Thoracic aorta (tissue), 2 donors: Measurements from ENCODE around the gene PADI6. TPM values are rescaled to one million over a fixed set of nuclear protein-coding genes. Genes with fewer than 3 reads are reported as not detected.

Experiments used
- ATAC-seq: fragments of 150-250 bp; one replicate; pipeline ENCODE4 v1.8.0; 2017; ENCODE audit warnings: low read depth; ENCODE audit not compliant: insufficient number of reproducible peaks, low FRiP score
- DNase-seq: peaks from one replicate; pipeline ENCODE4 v3.0.0-alpha.2; 2020; ENCODE audit warnings: low spot score
- H3K27ac ChIP-seq, 2 donors: fragments of 200-600 bp; sonication (generic); 1 replicate in 1 of 2; 2 replicates in 1 of 2; pipeline ENCODE4 v1.5.1; 2016; ENCODE audit warnings: mild to moderate bottlenecking in 2 of 2, moderate library complexity in 2 of 2
- H3K27me3 ChIP-seq: fragments of 200-600 bp; sonication (generic); replicated peaks from 2 replicates; pipeline ENCODE4 v1.6.0; 2016; ENCODE audit warnings: mild to moderate bottlenecking; ENCODE audit not compliant: insufficient read depth
- H3K36me3 ChIP-seq: fragments of 200-600 bp; sonication (generic); one replicate; pipeline ENCODE4 v1.5.1; 2016
- H3K4me1 ChIP-seq, 2 donors: fragments of 200-600 bp; sonication (generic); 1 replicate in 1 of 2; 2 replicates in 1 of 2; pipeline versions ENCODE4 v1.5.1 to v1.6.0; 2016; ENCODE audit warnings: low read depth in 2 of 2, mild to moderate bottlenecking in 1 of 2; ENCODE audit not compliant: control insufficient read depth in 1 of 2
- H3K4me3 ChIP-seq: fragments of 200-600 bp; sonication (generic); 2 replicates; pipeline ENCODE4 v1.5.1; 2016; ENCODE audit warnings: mild to moderate bottlenecking
- H3K9me3 ChIP-seq: fragments of 200-600 bp; sonication (generic); 2 replicates; pipeline ENCODE4 v1.5.1; 2016
- total RNA-seq, 2 donors: library from RNA; depleted of rRNA; stranded (reverse); fragments of >200 nt; gene quantifications; one replicate each; pipeline versions ENCODE4 v1.1.0 to v1.2.3, GENCODE V29; 2016
- TF ChIP-seq, protein P1 (sequence below): fragments of 200-600 bp; sonication (generic); IDR thresholded peaks from one replicate; pipeline ENCODE4 v1.5.1; 2019; ENCODE audit warnings: antibody characterized with exemption

PADI6 gene
- total RNA-seq, 2 donors from 2014 or later = not detected

DNA sequence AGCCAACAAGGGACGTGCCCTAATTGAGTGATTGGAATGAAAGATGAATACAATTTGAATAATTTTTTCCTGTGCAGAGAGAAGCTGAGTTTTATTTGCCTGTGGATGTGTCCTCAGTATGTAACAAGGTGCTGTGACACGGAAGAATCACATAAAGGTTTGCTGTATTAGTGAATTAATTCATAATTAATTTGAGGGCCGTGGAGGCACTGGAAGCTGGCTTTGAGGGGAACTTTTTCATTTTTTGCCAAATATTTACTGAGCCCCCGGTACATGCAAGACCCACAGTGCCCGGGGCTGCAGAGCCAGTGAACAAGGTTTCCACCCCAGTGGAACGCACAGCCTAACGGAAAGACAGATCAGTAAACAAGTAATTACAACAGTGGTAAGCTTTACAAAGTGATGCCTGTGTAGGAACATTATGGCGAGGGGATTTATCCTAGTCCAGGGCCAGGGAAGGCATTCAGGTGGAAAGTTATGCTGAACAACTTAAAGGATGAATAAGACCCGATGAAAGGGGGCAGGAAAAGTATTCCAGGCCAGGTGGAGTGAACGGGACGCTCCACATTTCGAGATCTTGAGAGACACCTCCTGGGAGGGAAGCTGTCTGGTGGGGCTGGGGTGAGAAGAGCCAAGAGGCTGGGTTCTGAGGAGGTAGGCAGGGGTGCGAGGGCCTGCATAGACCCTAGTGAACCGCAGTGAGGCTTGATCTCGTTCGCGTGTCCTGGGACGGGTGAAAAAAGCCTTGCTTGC, 68.3 kb downstream of the PADI6 start:
- TF ChIP-seq, protein P1, sequence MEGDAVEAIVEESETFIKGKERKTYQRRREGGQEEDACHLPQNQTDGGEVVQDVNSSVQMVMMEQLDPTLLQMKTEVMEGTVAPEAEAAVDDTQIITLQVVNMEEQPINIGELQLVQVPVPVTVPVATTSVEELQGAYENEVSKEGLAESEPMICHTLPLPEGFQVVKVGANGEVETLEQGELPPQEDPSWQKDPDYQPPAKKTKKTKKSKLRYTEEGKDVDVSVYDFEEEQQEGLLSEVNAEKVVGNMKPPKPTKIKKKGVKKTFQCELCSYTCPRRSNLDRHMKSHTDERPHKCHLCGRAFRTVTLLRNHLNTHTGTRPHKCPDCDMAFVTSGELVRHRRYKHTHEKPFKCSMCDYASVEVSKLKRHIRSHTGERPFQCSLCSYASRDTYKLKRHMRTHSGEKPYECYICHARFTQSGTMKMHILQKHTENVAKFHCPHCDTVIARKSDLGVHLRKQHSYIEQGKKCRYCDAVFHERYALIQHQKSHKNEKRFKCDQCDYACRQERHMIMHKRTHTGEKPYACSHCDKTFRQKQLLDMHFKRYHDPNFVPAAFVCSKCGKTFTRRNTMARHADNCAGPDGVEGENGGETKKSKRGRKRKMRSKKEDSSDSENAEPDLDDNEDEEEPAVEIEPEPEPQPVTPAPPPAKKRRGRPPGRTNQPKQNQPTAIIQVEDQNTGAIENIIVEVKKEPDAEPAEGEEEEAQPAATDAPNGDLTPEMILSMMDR = no peak
- Histone ChIP-seq H3K27ac (peak overlapping the region; percentile 51 to 70), H3K9me3 (no peaks in the 10 kb centered on the region), H3K27me3 (no peaks in the 10 kb centered on the region), H3K36me3 (no peaks in the 10 kb centered on the region), H3K4me3 (peak overlapping the region; percentile 90), H3K4me1 (peaks cover 7 to 23% of the 10 kb centered on the region in 2 donors)
- ATAC-seq = no peak
- DNase-seq = no peak

DNA sequence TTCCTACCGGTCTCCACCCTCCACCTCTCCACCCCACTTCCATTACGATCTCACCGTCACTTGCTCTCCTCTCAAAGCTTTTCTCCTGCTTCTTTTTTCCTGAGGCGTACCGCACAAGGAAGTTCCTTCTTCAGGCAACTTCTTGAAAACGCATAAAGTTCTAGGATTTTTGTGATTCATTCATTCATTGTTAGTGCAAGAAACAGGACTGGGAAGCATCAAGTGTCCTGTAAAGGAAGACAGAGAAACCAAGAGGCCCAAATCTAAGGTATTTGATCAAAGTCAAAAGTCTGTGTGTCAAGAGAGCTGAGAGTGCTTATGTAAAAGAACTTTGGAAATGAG, 68.8 kb downstream of the PADI6 start:
- no peak overlapping the region for H3K27ac ChIP-seq
- ATAC-seq = no peak
- TF ChIP-seq, protein P1 = no peak

DNA sequence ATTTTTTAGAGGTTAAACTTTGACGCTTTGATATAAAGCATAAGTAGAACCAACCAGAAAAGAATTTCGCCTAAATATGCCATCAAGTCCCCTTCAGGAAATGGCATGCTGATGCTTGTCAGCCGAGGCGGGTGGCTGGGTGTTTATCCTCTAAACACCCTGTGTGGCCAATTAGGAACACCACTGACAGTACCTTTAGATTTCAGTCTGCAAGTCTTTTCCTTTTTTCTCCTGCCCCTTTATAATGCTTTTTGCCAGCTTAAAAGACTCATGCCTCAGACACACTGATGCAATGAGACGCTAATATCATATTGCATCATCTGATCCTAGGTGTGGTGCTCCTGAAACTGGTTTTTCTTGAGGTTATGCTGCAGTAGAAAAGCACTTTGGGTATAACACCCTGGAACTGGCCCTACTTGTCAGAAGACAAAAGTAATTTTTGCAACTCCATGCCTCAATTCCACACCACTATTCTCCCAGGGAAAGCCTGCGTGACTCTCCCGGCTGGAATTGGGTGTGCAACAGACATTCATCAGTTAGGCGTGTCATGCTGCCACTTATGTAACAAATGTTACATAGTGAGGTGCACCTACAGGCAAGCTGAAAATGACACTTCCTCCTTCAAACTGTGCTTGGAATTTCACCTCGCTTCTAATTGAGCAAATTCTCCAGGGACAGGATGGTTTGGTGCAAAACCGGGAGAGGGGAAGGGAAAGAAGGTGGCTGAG, 69.4 kb downstream of the PADI6 start:
- no peaks in the 10 kb centered on the region for H3K36me3 ChIP-seq
- H3K4me1 ChIP-seq = peaks cover 7 to 18% of the 10 kb centered on the region in 2 donors
- TF ChIP-seq, protein P1 = no peak
- no peak overlapping the region for H3K27ac ChIP-seq
- H3K9me3 ChIP-seq = no peaks in the 10 kb centered on the region
- no peaks in the 10 kb centered on the region for H3K27me3 ChIP-seq
- H3K4me3 ChIP-seq = no peak overlapping the region
- no peak for DNase-seq
- no peak for ATAC-seq

More for the DNA sequence above, 68.8 kb downstream of the PADI6 start:
- no peaks in the 10 kb centered on the region for H3K36me3 ChIP-seq
- no peak for DNase-seq
- no peaks in the 10 kb centered on the region for H3K9me3 ChIP-seq
- H3K4me3 ChIP-seq = no peak overlapping the region
- no peaks in the 10 kb centered on the region for H3K27me3 ChIP-seq
- peaks cover 7 to 23% of the 10 kb centered on the region in 2 donors for H3K4me1 ChIP-seq

DNA sequence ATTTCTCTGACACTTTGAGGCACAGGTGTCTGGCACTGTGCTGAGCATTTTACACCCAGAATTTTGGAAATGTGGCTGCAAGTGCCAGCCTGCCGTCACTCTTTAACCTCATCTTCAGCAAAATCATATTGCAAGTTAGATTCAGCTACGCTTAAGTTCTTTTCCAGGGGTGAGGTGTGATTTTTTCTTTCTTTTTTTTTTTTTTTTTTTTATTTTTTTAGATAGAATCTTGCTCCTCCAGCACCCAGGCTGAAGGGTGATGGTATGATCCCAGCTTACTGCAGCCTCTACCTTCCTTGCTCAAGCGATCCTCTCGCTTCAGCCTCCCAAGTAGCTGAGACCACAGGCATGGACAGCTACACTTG, 70.0 kb downstream of the PADI6 start:
- DNase-seq = no peak
- TF ChIP-seq, protein P1 = no peak
- peaks cover 3 to 13% of the 10 kb centered on the region in 2 donors for H3K4me1 ChIP-seq
- H3K36me3 ChIP-seq = no peaks in the 10 kb centered on the region
- H3K27me3 ChIP-seq = no peaks in the 10 kb centered on the region
- no peaks in the 10 kb centered on the region for H3K9me3 ChIP-seq
- no peak overlapping the region for H3K27ac ChIP-seq
- no peak overlapping the region for H3K4me3 ChIP-seq
- ATAC-seq = no peak

DNA sequence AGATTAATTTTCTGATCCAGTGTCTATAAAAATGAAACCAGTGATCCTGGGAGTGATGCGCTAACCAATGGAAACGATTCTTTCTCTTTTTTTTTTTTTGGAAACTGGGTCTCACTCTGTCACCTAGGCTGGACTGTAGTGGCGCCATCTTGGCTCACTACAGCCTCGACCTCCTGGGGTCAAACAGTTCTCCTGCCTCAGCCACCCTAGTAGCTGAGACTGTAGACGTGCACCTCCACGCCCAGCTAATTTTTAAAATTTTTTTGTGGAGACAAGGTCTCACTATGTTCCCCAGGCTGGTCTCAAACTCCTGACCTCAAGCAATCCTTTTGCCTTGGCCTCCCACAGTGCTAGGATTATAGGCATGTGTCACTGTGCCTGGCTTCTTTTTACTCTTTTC, 70.8 kb downstream of the PADI6 start:
- Histone ChIP-seq H3K4me1 (peaks cover 0 to 9% of the 10 kb centered on the region in 2 donors), H3K36me3 (no peaks in the 10 kb centered on the region), H3K4me3 (no peak overlapping the region), H3K27ac (no peak overlapping the region), H3K27me3 (no peaks in the 10 kb centered on the region), H3K9me3 (no peaks in the 10 kb centered on the region)
- ATAC-seq = no peak
- TF ChIP-seq, protein P1 = no peak
- no peak for DNase-seq
